Mucosa of gallbladder (tissue), 1 donor: ENCODE data around the gene GPR37. TPM values are rescaled to one million over a fixed set of nuclear protein-coding genes. Genes with fewer than 3 reads are reported as not detected.

Experiments
- DNase-seq: peaks from one replicate; pipeline ENCODE4 v3.0.0-alpha.2; 2020; ENCODE audit warnings: low spot score
- total RNA-seq: library from RNA; stranded (reverse); gene quantifications from one replicate; pipeline ENCODE4 v1.2.1, GENCODE V29; 2021
- donor health status: DM: no; HTN: no; CAD: no.

Gene GPR37, protein sequence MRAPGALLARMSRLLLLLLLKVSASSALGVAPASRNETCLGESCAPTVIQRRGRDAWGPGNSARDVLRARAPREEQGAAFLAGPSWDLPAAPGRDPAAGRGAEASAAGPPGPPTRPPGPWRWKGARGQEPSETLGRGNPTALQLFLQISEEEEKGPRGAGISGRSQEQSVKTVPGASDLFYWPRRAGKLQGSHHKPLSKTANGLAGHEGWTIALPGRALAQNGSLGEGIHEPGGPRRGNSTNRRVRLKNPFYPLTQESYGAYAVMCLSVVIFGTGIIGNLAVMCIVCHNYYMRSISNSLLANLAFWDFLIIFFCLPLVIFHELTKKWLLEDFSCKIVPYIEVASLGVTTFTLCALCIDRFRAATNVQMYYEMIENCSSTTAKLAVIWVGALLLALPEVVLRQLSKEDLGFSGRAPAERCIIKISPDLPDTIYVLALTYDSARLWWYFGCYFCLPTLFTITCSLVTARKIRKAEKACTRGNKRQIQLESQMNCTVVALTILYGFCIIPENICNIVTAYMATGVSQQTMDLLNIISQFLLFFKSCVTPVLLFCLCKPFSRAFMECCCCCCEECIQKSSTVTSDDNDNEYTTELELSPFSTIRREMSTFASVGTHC
- 3.7 TPM for total RNA-seq

DNA sequence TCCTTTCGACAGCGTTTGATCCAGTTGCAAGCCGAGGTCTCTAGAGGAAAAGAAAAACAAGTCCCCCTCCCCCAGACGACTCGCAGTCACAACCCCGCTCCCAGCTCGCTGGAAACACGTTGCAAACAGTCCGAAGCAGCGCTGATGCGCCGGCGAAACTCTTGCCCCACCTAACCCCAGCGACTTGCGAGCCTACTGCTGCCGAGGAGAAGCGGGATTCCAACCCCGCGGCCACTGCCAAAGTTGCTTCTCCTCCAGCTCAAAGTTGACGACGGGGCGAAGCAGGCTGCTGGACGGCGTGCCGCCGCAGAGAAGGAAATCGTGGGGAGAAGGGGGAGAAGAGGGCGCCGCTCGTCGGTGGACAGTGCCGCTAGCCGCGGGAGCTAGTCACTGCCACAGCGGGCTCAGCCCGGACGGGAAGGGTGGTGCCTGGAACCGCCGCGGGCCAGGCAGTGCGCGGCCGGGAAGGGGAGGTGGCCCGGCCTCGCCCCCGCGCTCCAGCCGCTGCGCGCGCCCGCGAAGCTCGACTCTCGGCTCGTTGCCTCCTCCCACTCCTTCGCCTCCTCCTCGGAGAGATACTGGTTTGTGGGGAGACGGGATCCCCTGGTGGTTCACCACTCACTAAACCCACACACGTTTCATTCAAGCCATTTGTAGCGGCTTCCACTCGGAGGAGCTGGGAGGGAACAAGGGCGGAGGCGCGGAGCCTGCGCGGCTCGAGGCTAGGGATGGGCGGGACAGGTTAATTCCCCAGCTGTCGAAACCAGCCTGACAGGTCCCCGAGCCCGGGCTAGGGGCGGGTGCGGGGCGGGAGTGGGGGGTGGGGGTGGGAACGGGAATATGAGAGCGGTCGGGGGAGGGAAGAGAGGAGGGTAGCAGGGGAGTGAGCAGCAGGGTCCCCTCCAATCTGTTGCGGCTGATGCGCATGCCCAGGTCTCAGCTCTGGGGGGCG is at the start of gene GPR37:
Gene GPR37, minus strand, starts transcription at position 392 of the 952 bp plus-strand sequence. CDS start 816 bp downstream, outside the sequence.
- DNase-seq: peak; percentile 50

DNA sequence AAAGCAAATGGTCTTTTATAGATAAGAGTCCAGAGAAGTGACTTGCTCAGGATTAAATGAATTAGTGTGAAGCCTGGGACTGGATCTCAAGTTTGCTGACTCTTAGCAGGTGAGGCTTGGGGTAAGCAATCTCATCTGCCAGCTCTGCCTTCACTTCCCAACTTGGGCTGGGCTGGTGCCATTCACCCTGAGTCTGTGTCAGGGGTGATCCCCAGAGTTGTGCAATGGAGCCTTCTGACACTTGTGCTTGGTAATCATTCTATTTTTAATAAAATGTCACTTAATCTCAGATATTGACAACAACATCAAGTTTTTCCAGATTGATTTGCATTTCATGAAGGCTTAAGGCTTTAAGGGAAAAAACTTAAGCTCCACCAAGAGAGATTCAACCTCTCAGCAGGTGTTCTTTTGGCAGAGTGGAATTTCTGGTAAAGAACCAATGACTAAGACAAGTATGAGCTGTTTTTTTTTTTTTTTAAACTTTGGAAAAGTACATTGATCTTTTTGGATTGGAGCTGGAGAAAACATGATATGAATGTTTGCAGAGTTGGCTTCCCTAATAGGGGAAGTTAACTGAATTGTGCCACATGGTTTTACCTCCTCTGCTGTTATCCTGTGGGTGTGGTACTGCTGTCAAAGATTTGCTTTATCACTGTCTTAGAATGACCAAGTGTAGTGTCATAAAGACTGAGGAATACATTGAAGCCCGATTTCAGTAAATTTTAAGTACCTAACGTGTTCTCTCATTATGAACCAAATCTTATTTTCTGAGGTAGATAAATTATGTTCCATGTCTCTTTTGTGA is 48.6 kb upstream of the GPR37 start:
- no peak for DNase-seq

DNA sequence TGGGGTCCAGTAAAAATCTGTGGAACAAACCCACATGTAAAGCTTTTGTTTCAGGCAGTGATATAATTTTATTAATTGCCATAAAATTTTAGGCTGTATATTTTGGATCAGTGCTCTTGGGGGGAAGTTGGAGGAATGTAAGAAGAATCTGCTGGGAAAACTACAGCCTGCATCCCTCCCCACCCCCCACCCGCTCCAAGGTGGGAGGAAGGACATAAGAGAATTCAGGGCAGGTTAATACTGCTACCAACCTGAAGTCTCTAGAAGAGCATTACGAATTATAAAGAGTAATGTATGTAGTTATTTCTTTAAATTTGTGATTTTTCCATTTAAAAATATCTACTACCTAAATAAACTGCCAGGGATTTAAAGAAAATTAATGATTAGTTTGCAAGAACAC is 47.2 kb upstream of the GPR37 start:
- DNase-seq: no peak

DNA sequence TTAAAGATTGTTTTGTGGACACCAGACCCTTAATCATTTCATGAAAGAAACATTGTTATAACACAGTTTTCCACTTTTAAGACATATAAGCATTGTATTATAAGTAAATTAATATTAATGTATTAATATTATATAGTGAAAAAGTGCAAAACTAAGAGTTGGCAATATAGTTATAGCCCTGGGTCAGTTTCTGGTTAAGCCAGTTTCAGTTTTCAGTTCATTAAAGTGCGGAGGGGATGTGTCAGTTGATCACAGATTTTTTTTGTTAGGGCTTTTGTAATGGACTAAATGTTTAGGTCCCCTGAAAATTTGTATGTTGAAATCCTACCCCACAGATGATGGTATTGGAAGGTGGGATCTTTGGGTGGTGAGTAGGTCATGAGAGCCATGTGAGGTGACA is 45.7 kb upstream of the GPR37 start:
- DNase-seq: no peak

GRCh38 chr7:124810605-124811004 is 45.0 kb upstream of the GPR37 start:
- DNase-seq: no peak

- DNase-seq: no peak
Observed at GRCh38 chr7:124808206-124808605, 42.6 kb upstream of the GPR37 start.

GRCh38 chr7:124801330-124801895 is 35.8 kb upstream of the GPR37 start:
- no peak for DNase-seq

DNA sequence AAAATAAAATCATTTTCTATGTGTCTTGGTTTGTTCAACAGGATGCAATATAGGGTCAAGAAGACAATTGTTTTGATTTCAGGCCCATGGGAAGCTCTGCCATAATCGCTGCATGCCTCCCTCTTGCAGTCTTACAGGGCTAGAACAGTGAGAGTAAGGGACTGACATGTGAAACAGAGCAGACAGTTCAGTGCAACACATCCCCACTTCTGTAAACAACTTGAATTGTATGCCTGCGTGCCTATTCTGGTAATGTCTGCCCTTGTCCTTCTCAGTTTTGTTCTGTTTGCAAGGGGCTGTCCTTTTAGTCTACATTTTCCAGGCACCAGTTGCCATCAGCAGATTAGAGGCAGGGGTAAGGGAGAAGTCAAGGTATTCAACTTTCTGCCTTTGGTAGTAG is 34.8 kb upstream of the GPR37 start:
- DNase-seq: no peak

DNA sequence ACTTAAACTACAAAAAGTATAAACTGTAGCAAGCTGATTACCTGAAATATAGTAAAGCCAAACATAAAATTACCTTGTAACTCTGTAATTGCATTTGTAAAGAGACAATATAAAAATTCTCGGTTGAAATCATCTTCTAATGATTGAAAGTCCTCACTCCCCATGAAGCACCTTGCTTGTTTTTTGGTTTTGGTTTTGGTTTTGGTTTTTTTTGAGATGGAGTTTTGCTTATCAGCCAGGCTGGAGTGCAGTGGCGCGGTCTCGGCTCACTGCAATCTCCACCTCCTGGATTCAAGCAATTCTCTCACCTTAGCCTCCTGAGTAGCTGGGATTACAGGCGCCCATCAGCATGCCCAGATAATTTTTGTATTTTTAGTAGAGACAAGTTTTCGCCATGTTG is 33.9 kb upstream of the GPR37 start:
- DNase-seq: no peak

- DNase-seq: no peak
Observed at GRCh38 chr7:124796771-124797170, 31.2 kb upstream of the GPR37 start.

DNA sequence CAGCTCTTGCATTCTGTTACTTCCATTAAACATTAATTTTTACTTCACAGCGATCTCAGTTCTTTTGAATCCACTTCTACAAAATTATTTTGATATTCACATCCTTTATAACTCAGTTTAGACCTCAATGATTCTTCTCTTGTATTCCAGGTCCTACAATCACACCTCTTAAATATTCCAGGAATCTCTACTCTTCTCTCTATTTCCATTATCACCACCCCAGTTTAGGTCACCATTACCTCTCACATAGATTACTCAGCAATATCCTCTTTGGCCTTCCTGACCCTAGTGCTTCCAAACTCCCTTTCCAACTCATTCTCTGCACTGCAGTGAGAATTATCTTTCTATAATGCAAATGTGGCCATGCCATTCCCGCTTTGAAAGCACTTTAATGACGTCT is 27.1 kb upstream of the GPR37 start:
- no peak for DNase-seq

DNA sequence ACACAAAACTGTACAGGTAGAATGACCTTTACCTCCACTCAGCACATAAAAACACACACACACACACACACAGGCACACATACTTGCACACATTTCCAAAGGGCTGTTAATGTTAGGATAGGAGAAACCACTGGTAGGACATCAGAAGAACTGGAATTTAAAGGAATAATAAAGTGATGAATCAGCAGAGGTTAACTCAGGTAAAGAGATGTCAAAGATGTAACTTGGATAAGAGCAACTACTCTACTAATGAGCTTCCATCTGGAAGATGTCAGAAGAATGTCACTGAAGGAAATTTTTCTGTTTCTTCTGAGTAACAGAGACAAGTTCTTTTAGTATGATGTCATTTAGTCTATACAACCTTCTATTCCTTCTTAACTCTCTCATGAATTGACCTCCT is 26.4 kb upstream of the GPR37 start:
- no peak for DNase-seq

GRCh38 chr7:124791426-124791825 is 25.8 kb upstream of the GPR37 start:
- no peak for DNase-seq

DNA sequence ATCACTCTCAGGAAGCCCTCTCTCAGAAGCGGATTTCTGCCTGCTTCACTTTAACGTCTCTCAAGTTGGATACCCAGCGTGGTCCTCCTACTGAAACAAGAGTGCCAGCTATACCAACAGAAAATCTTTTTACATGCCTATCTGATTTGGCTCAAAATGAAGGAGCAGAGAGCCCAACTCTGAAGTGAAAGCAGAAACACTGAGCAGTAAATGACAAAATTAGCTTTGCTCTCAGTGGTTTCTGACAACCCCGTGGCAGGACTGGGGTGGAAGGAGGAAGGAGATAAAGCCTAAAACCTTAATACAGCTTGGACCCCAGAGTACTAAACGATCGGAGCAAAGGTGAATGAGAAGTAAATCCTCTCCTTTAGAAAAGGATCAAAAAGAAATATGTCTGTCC is 25.1 kb upstream of the GPR37 start:
- no peak for DNase-seq

DNA sequence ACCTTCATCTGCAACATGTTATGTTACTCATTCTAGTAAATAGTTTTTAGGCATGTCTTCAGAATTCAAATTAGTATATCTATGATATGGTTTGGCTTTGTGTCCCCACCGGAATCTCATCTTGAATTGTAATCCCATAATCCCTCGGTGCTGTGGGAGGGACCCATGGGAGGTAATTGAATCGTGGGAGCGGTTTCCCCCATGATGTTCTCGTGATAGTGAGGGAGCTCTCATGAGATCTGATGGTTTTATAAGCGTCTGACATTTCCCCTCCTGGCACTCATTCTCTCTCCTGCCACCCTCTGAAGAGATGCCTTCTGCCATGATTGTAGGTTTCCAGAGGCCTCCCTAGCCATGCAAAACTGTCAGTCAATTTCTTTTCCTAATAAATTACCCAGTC is 20.4 kb upstream of the GPR37 start:
- no peak for DNase-seq

- peak; percentile 51 for DNase-seq
Observed at GRCh38 chr7:124784879-124785818, 19.6 kb upstream of the GPR37 start.

DNA sequence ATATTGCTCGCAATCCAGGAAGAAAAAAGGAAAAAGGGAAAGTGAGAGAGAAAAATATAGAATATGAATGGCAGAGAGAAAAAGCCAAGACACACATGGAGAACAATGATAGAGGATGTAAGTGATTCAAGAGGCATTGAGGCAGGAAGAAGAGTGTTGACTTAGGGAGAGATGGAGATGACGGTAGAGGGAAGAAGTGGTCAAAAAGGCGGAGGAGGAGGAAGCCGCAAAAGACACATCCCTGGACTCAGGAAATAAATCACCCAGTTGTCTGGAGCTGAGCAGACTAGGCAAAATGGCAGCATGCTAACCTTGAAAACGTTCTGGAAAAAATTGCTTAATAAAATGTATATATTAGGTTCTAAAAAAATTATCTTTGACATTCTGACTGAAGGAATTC is 17.7 kb upstream of the GPR37 start:
- DNase-seq: no peak

DNA sequence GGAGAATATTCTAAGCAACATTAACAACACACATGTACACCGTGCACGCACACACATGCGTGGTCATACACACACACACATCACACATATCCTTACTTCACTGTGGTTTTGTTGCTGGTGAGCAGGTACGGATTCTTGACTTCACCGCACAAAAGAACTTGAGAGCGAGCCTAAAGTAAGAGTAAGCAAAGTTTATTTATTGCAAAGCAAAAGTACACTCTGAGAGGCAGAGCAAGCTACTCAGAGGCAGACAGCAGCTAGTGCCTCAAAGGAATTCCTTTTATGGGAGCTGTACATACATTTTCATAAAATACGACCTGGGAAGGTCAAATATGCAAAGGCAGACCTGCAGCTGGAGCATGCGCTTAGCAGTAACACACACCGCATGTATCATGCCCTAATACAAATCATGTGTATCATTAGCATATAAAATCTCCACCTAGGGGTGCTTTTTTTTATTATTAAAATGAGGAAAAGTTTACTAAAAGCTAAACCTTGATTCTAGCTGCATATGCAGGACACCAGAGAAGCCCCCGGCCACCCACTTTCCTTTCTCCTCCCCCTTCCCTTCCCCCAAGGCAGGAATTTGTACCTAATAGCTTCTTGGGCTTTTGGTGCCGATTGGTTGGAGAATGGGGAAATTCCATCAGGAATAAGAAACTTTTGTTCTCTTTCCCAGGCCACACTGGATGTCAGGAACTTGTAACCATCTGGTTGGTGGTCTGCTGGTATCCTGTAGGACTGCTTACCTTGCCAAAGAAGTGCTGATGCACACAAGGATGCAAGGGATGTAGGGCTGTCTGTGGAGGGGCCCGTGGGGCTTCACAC is 16.5 kb upstream of the GPR37 start:
- DNase-seq: no peak

DNA sequence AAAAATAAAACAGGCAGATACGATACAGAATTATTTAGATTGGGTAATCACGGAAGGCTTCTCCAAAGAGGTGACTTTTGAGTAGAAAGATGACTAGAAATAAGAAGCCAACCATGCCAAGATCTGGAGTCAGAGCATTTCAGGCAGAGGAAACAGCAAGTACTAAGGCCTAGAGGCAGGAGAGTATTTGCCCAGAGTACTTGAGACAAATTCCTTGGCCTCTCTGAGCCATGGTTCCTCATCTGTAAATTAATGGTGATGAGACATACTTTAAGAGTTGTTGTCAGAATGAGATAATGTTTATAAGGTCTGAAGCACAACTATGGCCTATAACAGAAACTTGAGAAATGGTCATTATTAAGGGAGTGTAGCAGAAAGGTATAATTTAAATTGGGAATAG is 15.8 kb upstream of the GPR37 start:
- no peak for DNase-seq
